Measurements from ENCODE around the gene MRPL34.

The MRPL34 gene

GRCh38 chr19:17309965-17310461, 4.3 kb downstream of the MRPL34 start:
- DNase-seq (peak; percentile 30), ATAC-seq (no peak)

GRCh38 chr19:17311455-17312188, 6.0 kb downstream of the MRPL34 start:
- ATAC-seq = no peak

GRCh38 chr19:17312189-17313113, 6.8 kb downstream of the MRPL34 start:
- no peak for DNase-seq
- no peak for ATAC-seq

More at GRCh38 chr19:17311455-17312188, 6.0 kb downstream of the MRPL34 start:
- no peak for DNase-seq

- DNase-seq (no peak), ATAC-seq (no peak)
These were observed 8.4 kb downstream of the MRPL34 start for GRCh38 chr19:17314007-17314593.

- ATAC-seq = no peak
- no peak for DNase-seq
These were observed 13.3 kb downstream of the MRPL34 start for GRCh38 chr19:17318966-17319365.

- ATAC-seq = no peak
- no peak for DNase-seq
These were observed 14.0 kb downstream of the MRPL34 start for GRCh38 chr19:17319473-17320238.

GRCh38 chr19:17320435-17320834, 14.8 kb downstream of the MRPL34 start:
- DNase-seq (no peak), ATAC-seq (no peak)

- ATAC-seq (no peak), DNase-seq (no peak)
These were observed 16.2 kb downstream of the MRPL34 start for GRCh38 chr19:17321655-17322489.

- ATAC-seq (no peak), DNase-seq (no peak)
These were observed 17.2 kb downstream of the MRPL34 start for GRCh38 chr19:17322854-17323253.

- ATAC-seq = no peak
- DNase-seq = no peak
These were observed 17.8 kb downstream of the MRPL34 start for GRCh38 chr19:17323300-17323963.

- no peak for ATAC-seq
- peak; percentile 40 for DNase-seq
These were observed 18.3 kb downstream of the MRPL34 start for GRCh38 chr19:17323964-17324332.

GRCh38 chr19:17324357-17325114, 18.9 kb downstream of the MRPL34 start:
- DNase-seq (no peak), ATAC-seq (no peak)

GRCh38 chr19:17325133-17325532, 19.5 kb downstream of the MRPL34 start:
- no peak for ATAC-seq
- DNase-seq = no peak

- ATAC-seq = no peak
- DNase-seq = no peak
These were observed 20.4 kb downstream of the MRPL34 start for GRCh38 chr19:17325881-17326594.

GRCh38 chr19:17326595-17326966, 20.9 kb downstream of the MRPL34 start:
- DNase-seq = no peak
- no peak for ATAC-seq

GRCh38 chr19:17327068-17327653, 21.5 kb downstream of the MRPL34 start:
- no peak for DNase-seq
- no peak for ATAC-seq

GRCh38 chr19:17327654-17328516, 22.2 kb downstream of the MRPL34 start:
- DNase-seq (peak; percentile 61), ATAC-seq (peak; percentile 67)

Measured in stimulated activated naive CD8-positive, alpha-beta T cell treated with anti-CD3 and anti-CD28 coated beads, Interleukin-15, Interleukin-2, amounts not matched to agents 100 U/mL and 50 U/mL, for 24 hours (primary cell).